DMS 273 treated with DMSO at 0.1 percent for 48 hours (cell line): Measurements from ENCODE around the gene PDE11A.

Experiments used
- DNase-seq: peaks from one replicate; lab custom pipeline; 2025; lab: John Stamatoyannopoulos, UW

The PDE11A gene

DNA sequence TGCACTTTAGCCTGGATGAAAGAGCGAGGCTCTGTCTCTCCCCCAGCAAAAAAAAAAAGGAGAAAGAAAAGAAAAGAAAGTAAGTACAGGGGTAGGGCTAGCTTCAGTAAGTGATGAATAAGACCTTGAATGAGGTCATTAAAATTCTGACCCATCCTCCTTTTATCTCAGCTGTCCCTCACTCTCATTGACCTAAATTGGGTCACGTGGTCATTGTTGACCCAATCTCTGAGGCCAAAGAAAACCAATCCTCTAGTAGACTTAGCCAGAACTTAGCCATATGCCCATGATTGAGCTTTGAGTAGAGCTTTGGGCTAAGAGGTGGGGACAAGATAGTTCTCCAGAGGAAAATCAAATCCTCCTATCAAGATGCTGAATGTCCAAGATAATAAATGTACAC, 149.3 kb downstream of the PDE11A start:
- DNase-seq: no peak

DNA sequence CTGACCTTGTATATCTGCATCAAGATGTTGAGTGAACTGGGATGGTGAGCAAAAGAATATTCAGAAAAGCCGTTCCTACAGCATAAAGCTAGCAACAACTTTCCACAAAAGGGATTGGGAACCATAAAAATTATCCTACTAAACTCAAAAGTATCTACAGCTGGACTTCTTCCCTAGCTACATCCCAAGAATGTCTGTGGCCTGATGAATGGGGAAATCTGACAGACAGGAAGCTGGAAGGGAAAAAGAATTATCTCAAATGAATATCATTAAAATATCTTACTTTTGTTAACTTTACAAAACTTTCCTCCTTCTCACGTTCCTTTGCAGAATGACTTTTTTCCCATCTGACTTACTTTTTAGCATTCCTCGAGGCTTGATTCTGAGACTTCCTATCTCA, 150.9 kb downstream of the PDE11A start:
- no peak for DNase-seq

DNA sequence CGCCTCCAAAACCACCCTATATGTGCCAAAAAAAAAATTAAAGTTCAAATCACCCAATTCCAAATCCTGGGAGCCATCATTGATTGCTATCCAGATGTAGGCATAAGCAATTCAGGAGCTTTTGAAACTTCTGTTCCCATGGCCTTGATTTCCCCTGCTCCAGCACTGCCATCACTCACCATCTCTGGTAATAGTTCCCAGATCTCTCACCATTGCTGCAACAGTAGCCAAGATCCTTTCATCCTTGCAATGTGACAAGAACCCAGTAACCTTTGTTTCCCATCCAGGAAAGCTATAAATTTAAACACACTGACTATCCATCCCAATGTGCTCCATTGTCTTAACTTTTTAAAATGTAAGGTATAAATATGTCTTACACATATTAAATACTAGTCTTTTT, 155.4 kb downstream of the PDE11A start:
- no peak for DNase-seq

DNA sequence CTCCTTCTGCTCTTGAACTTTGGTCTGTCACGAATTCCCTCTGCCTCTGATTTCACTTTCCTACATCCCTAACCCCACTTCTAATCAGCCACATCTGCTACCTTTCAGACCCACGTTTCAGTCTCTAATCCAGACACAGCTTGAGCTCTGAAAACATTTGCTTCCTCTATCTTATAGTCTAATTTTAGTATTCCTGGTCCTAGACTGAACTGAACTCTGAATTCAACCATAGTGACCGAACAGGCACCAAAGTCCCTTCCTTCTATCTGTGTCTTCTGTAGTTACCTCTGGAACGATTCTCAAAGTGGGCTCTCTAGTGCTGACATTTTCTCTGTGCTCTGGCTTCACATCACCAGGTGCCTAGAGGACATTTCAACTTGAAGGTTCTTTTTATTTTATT, 156.2 kb downstream of the PDE11A start:
- no peak for DNase-seq

DNA sequence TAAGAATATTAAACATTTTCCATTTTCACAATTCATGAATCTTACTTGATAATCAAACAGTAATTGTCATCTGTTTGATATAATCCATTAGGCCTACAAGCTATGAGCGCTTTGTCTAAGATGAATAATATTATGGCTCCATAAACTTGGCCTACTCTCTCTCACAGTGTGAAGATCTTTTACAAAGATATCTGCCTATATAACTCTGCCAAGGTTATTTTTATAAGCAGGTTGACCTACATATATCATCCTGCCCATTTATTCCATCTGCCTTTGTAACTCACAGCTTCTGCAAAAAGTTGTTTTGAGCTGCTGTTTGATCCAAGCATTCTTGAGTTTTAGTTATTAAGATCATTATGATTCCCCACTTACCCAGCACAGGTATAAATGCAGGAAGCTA, 158.3 kb downstream of the PDE11A start:
- DNase-seq: no peak

DNA sequence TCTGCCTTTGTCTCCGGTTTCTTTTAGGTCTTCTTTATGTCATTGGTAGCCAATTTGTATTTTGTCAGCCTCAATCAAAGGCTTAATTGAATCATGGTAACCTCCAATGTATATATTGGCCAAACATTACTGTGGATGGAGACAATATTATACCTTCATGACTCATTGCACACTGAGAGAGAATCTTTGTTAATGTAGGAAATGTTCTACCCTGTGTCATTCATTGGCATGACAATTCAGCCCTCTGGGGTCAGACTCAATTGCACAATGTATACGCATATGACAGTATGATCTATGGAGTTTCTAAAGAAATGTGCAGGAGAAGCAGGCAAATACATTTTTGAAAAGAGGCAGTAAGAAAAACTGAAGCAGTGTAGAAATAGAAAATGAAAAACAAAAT, 162.6 kb downstream of the PDE11A start:
- DNase-seq: no peak

DNA sequence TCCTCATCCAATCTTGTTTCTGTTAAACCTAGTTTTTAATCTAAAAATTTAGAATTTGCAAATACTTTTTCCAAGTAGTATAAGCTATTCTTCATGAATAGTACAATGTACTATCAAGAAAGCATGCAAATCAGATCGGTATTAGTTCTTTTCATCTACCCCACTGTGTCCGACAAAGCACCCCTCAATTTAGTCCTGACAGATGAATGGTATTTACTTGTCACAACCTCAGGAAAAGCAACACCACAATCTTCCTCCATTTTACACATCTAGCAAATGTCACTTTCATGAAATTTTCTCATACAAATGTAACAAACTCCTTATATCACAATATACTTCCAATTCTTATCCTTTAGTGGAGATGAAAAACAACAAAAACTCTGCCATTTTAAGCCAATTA, 163.8 kb downstream of the PDE11A start:
- no peak for DNase-seq

DNA sequence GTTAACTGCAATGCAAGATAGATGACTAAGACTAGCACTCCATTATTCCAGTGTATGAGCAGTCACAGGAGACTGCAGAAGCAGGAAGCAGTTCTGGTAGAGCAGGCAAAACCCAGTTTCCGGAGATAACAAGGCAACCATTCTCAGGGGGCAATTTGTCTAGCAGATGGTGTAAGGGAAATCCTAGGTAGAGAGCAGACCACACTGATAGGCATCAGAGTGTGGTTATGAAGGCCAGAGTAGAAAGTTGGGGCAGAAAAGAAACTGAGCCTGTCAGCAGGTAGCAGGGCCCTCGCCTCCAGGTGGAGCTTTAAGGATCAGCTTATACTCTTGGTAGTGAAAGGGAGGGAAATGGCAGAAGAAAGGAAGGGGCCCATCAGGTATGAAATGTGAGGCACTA, 164.4 kb downstream of the PDE11A start:
- DNase-seq: no peak

DNA sequence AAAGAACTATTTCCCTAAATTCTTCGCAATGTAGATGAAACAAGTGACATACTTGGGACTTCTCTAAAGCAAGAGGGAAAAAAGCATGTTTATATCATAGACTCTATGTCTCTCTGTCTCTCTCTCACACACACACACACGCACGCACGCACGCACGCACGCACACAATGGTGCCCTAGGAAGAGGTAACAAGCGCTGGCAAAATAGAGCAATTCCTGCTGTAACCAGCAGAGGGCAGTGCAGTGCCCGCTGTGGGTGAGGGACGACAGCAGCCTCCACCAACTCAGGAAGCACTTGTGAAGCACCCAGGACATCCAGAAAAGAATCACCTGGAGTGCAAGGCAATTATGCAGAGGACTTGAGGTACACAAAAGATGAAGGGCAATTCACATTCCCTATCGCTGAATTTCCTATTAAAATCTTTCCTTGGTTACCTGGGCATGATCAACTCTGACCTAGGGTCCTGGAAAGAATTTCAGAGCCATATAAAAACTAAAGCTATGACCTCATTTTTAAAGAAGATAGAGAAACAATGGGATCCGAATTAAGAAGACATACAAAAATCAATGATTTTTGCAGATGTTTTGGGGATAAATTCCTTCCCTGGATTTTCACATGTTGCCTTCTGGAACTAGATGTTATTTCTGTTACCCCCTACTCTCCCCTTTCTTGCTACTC, 166.4 kb downstream of the PDE11A start:
- no peak for DNase-seq

DNA sequence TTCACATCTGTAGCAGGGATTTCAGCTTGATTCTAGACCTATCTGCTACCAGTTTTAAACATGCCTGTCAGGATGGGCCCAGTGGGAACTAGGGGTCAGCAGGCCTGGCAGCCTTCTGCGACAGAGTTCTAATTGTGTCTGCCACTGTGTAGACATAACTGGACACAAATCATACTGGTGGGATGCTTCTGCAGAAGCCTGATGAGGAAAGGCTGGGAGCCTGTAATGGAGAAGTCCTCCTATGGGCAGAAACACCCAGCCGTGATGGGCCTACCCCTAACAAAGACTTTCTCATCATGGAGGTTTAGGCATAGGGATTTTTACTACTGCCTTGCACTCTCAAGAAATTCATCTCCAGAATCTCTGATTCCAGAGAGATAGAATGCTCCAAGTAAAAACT, 166.9 kb downstream of the PDE11A start:
- DNase-seq: no peak

DNA sequence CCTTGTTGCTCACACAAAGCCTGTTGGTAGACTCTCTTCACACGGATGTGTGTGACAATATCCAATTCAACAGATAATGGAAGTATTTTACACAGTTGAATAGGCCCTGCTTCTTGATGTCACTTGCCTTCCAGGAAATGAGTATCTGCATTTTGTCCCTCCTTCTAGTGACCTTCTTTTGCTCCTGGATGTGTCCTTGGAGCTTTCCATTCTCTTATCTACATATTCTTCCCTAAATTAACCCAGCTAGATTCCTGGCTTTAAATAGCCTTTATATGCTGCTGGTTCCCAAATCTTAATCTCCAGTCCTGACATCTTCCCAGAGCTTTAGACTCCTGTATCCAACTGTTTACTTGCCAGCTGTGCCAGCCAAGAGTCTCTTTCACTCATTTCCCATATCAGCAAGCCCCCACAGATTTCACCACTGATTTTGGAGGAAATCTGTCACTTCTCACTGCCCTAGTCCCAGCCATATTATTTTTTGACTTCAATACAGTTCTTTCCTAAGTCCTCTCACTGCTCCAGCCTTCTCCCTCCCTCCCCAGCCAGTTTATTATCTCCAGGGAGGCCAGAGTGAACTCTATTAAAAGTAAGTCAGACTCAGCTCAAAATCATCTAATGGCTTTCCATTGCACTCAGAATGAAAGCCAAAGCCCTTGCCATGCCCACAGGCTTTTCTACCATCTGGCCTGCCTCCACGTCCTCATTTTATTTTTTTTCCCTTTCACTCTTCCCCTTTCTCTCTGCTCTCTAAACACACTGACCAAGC, 170.0 kb downstream of the PDE11A start:
- no peak for DNase-seq

DNA sequence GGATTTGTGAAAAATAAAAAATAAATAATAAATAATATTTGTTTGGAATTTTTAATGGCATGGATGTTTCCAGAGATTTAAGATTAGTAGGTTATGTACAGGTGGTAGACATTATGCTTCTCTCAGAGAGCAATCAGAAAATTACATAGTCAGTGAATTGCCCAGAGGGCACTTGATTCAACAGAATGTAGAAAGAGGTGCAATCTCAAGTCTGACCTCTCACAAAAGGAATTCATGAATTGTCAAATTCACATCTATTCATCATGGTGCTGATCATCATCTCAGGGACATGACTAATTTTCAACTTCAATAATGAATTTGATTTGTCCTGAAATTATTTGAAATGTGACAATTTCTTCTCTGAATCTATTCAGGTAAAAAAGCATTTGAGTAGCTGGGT, 172.5 kb downstream of the PDE11A start:
- no peak for DNase-seq

DNA sequence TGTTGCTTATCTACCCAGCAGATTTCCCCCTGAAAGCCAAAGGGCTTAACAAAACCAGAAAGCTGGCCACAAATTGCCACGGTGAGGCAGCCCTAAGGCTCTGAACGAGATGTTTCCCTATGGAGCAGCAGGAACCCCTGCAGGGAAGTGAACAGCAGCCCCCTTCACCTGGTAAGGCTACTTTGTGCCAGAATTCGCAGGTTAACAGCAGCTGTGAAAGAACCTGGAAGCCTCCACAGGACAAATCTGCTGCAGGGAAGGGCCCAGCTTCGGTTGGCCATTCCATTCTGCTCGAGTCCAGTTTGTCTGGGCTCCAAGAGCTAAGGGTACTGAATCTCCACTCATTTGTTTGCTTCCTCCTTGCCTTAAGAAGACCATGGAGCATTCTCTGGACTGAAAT, 175.3 kb downstream of the PDE11A start:
- no peak for DNase-seq

DNA sequence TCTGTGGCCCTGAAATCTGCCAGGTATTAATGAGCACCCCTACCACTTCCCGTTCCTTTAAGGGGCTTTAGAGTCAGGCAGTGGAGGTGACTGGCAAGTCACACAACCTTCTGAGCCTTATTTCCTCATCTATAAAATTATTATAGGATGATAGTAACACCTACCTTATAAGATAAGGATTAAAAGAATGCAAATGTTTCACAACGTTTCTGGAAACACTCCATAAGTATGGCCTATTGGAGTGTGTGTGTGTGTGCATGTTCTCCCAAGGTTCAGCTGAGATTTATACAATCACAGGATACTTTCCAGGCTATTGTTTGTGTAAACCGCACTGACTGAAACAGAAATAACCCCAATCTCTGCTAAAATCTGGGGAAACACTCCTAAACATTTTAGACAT, 176.0 kb downstream of the PDE11A start:
- DNase-seq: no peak

DNA sequence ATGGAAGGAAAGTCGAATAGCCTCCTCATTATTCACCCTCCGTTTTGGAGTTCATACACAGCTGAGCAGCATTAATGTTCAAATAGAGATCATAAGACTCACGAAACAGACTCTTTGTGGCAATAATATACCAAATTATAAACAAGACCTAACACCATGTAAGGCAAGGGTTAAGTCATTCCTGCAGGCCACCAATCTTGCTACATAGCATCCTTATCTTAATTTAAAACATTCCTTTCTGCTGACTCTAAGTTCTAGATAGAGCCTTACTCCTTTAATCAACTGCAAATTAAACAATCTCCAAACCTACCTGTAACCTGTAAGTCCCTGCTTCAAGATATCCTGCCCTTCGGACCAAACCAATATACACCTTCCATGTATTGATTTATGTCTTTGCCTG, 178.0 kb downstream of the PDE11A start:
- no peak for DNase-seq

DNA sequence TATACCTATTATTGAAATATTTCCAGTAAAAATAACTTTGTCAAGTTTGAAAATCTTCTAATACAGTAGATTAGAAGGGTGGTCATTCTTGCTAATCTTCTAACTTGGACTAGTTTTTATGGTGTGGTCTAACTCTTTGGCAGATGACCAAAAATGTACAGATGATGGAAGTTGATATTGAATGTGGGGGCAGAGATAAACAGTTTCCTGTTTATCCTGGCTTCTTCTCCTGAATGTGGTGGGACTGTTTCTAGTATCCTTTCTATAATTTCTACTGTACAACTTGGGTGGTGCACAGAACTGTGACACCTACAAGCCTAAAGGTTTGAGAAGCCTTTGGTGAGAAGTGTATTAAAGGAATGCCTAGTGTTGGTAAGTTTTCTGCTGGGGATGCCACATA, 178.7 kb downstream of the PDE11A start:
- DNase-seq: no peak

DNA sequence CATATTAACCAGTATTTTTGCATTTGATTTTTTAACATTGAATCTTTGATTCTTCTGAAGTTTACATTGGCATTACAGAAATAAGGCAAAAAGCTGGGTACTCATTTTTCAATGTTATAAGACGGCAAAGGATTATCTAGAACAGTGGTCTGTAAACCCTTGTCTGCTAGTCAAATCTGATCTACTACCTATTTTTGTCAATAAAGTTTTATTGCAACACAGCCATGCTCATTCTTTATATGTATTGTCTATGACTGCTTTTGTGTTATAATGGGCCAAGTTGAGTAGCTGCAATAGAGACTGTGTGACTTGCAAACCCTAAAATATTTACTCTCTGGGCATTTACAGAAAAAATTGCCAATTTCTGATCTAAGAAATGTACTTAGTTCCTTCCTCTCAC, 181.0 kb downstream of the PDE11A start:
- DNase-seq: no peak

DNA sequence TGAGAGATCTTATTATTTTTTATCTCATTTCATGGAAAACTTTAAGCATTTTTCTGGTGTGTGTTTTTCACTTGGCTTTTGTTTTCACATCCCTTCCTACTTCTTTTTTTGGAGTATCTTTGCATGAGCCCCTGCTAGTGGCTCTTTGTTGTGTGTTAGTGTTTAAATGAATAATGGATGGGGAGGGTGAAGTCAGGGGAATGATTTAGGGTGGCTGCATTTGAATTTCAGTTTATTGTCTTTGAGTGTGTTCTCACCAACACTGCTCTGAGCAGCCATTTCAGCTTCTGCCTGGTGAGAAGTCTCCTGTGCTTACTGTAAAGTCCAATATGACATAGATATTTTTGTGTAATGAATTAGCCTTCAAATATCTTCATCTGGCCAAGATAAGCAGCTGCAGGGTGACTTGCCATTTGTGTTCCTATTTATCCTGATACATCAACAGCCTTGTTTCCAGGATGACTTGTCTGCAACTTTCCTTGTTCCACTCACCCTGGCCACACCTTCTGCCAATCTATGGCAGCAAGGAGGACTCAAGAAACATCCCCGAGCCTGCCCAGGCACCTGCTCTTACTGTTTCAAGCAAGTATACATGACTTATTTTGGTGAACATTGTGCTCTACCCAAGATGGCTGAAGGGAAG, 182.6 kb downstream of the PDE11A start:
- DNase-seq: no peak

DNA sequence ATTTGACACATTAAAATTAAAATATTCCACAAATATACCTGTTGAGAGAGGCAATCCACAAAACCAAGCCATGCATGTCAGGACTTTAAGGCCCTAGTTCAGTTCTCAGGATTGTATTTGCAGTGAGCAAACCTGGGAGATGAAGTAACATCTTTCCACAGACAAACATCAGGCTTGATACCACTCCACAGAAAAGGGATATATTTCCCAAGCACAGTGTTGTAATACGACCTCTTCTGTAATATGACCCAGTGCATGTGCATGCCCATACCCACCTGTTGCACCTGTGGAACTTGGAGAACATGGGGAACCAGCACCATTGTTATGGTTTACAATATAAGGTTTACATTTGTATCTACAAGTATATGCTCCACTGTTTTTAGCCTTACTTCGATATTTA, 184.0 kb downstream of the PDE11A start:
- DNase-seq: no peak

DNA sequence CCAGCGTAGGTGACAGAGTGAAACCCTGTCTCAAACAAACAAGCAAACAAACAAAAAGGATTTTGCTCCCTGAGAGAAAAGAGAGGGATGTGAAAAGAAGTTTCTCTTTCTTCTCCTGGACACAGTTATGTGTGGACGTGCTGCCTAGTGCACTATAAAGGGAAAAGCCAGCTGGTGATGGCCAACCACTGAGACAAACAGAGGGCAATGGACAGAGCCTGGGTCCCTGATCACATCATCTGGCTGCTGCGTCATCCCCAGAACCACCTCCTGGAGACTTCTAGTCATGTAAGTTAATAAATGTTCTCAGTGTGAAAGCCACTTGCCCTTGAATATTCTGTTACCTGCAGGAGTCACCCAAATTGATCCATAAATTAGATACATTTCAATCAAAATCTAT, 184.9 kb downstream of the PDE11A start:
- DNase-seq: no peak

DNA sequence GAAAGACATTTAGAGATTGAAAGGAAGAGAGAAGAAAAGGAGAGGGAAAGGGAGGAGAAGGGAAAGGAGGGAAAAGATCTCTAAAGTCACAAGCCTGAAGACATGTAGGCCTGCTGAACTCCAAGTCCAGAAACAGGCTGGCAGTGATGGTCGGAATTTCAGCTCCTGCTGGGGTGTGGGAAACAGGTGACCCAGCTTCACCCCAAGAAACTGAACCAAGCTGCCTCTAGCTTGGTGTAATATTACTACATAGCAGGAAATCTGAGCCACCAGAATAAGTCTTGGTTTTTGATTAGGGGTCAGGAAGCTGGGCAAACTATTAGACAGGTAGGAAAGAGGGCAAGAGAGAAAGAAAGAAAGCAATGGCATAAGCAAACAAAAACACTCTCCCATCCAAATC, 185.8 kb downstream of the PDE11A start:
- no peak for DNase-seq

DNA sequence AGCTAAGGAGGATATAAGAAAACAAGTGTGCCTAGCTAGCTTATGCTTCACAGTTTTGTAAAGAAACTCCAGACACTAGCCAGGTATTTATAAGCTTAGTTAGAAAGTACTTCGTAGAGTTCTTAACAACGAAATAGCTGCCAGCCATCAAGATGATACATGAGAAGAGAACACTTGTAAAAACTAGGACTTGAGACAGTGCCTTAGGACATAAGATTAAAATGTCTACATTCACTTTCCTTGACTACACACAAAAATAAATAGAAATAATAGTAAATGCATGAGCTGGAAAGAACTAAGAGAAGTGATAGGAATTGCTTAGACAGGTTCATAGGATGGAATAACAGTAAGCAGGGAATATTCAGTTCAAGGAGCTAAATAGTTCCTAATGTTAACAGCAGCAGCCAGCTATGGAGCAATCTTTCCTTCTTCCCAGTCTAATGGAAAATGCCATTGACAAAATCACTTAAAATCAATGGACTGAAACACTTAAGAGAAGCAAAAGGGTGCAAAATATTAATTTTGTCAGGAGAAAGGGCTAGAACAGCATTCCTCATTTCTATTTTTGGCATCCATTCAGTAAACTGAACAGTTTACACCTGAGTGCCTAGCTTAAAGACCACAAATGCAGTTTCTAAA, 186.6 kb downstream of the PDE11A start:
- no peak for DNase-seq

DNA sequence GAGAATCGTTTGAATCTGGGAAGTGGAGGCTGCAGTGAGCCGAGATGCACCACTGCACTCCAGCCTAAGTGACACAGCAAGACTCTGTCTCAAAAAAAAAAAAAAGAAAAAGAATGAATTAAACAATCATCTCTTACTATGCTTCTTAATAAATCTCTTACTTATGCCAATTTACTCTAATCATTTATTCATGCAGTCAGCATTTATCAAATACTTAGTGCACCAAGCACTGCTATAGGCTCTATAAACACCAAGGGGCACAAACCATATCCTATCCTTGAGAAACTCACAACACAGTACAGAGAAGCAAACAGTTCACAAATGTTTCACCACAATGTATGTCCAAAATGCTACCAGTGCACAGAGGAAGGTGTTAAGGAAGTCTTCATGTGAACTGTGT, 189.4 kb downstream of the PDE11A start:
- DNase-seq: no peak
